GM19372 (cell line): ENCODE measurements around the gene HAL.

Experiments used
- ATAC-seq: cut with Tn5 transposase; IDR thresholded peaks from one replicate; pipeline ENCODE4 v1.9.1; 2021; ENCODE audit warnings: mild to moderate bottlenecking, low read depth, moderate library complexity; ENCODE audit not compliant: unreplicated experiment

Gene HAL

DNA sequence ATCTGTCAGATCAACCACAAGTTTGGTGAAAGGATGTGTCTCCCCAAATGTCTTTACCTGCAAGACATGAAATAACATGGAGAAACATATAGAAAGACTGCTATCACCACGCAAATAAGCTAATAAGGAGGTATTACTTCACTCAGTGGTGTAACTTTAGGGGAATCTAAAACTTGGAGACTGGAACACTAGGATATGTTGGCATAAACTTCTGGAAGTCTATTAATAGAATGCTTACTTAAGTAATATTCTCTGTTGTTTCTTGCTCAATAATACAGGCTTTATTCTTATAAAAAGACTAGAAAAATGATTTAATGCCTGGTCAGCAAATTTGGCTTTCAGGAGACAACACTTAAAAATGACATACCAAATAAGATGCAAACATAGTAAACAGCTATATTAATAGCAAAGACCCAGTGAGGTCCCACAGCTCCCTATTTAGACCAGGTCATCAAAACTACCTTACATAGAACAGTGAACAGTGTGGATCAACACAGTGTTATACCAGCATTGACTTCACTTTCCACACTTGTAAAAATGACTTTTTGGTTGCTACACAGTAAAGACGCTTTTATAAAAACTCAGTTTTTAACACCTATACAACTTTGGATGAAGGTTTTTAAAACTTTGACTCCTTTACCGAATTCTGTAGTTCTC is 18.9 kb upstream of the HAL start:
- ATAC-seq, result no peak

- no peak for ATAC-seq
These were observed 11.6 kb upstream of the HAL start for GRCh38 chr12:96007729-96008128.

GRCh38 chr12:96006727-96007126 is 10.6 kb upstream of the HAL start:
- no peak for ATAC-seq

- ATAC-seq, result no peak
These were observed 4.7 kb upstream of the HAL start for GRCh38 chr12:96000858-96001257.

- ATAC-seq, result no peak
These were observed 3.3 kb upstream of the HAL start for GRCh38 chr12:95999484-95999883.

GRCh38 chr12:95998611-95999286 is 2.6 kb upstream of the HAL start:
- peak; percentile 94 for ATAC-seq

GRCh38 chr12:95997911-95998510 is 1.9 kb upstream of the HAL start:
- ATAC-seq, result no peak

DNA sequence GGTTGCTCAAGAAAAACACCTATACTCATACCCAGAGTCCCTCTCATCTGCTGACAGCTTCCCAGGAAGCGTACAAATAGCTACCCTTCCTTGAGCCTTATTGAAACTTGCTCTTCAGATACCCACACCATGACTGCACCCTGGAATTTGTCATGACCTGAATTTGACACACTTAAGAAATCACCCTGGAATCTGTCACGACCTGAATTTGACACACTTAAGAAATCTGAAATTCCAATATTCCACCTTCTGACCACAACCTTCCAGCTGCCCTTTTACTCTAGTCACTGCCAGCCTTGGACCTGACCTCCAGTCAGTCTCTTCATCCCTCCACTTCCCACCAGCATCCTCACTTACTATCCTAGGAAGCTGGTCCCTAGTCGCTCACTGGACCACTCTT is 1.1 kb upstream of the HAL start:
- ATAC-seq, result no peak

DNA sequence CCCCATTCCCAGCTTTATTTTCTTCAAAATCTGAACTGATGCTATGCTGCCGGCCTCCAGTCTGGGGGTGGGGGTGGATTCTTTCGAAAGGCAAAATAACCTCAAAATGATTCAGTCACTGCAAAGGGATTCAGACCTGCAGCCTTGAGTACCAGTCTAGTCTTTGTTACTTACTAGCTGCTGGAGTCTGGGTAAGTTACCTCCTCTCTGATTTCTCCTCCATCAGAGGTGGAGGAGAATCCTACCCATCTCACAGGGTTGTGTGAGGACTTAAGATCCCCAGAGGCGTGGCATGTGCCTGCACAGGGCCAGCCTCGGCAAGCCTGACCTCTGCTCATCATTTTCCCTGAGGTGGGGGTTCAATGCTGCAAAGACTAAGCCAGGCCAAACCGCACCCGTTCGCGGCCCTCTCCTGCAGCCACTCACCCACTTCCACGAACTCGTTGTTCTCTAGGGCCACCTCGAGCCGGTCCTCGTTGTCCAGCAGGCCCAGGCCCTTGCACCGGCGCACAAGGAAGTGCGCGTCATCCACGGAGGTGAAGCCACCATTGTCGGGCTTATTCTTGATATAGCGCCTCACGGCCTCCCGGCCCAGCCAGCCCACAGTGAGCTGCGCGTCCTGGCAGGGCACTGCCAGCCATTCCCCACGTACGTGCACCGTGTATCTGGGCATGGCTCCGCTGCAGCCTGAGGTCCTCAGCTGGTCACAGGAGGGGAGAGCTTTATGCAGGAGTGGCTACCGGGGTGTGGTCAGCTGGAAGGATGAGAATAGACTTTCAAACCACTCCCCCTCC is 709 bp downstream of the HAL start:
- ATAC-seq, result no peak

- no peak for ATAC-seq
These were observed 1.7 kb downstream of the HAL start for GRCh38 chr12:95994476-95994875.

DNA sequence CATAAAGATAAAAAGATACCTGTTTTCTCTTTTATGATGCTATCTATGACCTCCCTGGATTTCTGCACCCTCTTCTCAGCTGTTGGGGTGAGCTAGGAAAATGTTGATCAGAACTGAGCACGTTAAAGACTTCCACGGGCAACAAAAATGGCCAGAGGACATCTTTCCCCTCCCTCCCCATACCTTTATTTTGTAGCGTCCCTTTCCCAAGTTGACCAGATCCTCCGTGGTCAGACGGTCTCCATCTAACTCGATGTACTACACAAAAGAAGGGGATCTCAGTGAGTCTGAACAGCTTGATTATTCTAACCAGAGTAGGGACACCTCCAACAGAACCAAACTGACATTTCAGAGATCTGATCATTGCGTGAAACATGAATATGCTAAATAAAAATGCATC is 2.2 kb downstream of the HAL start:
- no peak for ATAC-seq

- ATAC-seq, result no peak
These were observed 6.0 kb downstream of the HAL start for GRCh38 chr12:95990136-95990535.

DNA sequence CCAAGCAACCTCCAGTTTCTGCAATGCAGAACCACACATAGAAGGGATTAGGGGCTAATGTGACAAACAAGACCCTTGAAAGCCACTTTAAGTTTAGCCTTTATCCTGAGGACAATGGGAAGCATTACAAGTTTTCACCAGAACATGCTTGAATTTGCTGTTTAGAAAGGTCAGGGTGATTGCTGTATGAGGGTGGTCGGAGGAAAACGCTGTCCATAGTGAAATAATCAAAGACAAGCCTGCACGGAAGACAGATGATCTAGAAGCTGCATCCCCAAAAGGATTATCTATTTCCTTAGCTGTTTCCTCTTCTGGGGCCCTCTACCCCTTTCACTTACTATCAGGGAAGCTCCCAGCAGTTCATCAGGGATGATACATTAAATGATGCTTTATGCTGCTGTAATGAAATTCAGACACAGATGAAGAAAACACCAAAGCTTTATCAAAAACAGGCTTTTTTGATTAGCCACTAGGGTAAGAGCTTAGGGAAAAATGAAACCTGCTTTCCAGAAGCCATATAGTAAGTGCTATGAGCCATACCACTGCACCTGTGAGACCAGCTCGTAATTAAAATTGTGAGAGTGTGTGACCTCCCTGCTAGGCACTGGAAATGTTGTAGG is 6.5 kb downstream of the HAL start:
- ATAC-seq, result no peak

DNA sequence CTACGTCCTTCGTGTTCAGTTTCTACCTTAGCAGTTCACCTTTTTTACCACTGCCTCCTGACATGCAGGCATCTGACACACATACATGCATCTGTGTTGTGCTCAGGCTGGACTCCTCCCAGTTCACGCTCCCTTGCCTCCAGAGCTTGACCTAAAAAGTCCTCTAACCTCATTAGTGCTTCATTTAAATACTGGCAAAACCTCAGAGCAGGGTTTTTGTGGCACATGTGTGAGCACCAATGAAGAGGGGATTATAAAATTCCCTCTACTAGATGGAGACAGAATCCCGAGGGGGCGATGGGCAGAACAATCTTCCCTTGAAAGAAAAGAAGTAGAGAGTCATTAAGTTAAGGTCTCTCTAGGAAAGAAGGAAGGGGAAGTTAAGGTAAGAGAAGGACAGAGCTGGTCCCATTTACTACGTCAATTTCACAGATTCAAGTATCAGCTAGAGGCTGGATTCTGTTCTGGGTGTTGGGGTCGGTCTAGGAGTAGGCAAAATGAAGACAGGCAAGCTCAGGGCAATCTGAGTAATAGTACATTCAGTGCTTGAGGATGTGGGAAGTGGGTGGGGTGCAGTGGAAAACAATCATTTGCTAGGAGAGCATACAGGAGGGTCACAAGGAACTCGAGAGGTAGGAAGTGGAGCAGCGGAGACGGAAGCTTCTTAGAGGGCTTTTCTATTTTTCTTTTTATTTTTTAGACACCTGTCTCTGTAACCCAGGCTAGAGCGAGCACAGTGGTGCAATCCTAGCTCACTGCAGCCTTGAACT is 7.5 kb downstream of the HAL start:
- ATAC-seq, result no peak

DNA sequence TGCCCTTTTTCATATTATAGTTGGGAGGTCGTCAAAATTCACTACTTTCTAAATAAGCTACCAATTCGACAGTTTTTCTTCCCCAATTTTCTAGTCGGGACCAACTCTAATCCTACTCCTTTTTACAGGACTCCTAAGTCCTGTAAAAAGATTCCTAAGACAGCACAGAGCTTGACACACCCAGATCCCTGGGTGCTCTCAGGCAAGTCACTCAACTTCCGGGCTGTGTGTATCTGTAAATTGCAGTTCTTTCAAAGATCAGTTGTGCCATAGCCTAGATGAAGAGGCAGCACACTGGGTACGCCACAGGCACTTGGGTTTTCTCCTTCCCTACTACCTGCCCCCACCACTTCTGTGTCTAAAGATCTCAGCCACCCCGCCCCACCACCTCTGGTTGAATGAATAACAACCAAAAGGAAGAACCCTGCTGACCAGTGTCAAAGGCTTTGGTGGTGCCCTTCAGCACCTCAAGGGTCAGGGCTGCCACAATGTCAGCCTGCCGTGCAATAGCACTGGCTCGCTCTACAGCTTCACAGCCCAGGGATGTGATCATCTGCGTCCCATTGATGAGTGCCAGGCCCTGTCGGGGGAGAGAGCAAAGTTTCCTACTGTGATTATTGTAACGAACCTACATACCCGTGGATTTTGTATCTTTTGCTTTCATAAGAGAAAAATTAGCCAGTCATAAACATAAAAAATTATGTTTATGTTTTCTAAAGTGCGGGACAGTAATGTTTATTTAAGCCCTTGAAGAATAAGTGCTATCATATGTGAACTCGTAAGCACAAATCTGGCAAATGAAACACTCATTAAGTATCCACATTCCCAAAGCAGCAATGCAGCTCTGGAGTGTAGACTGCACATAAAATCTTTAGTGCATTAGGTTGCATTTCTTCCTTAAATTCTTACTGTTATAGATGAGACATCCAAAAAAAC is 9.2 kb downstream of the HAL start:
- no peak for ATAC-seq

GRCh38 chr12:95984682-95985081 is 11.5 kb downstream of the HAL start:
- no peak for ATAC-seq

GRCh38 chr12:95982602-95983001 is 13.5 kb downstream of the HAL start:
- no peak for ATAC-seq

GRCh38 chr12:95980437-95980836 is 15.7 kb downstream of the HAL start:
- ATAC-seq, result no peak

- ATAC-seq, result no peak
These were observed 17.4 kb downstream of the HAL start for GRCh38 chr12:95978774-95979173.
